SK-N-SH (cell line): ENCODE data around the gene CAMK2B. TPM values are rescaled to one million over a fixed set of nuclear protein-coding genes. Genes with fewer than 3 reads are reported as not detected.
A peak's percentile ranks its signal among the peaks of the same experiment; 100 is the strongest.

ENCODE experiments used
- CTCF ChIA-PET: fragments of 300-600, 350-600 bp; formaldehyde crosslinking; extraction: SDS; loops from one replicate; lab custom pipeline; 2021; lab: Yijun Ruan, JAX
- POLR2A ChIA-PET: fragments of 350-600 bp; sonication (Branson Sonifier 250); formaldehyde crosslinking; extraction: SDS; loops from one replicate; lab custom pipeline; 2020; ENCODE audit warnings: antibody characterized with exemption, inconsistent platforms; lab: Yijun Ruan, JAX
- DNase-seq: peaks from one replicate; pipeline ENCODE4 v3.0.0; 2012
- H2AFZ ChIP-seq: fragments of 200-600 bp; sonication (generic); 2 replicates; pipeline ENCODE4 v1.8.1; 2016; ENCODE audit warnings: antibody characterized with exemption, mild to moderate bottlenecking, low read depth
- H3F3A ChIP-seq: fragments of 200-600 bp; sonication (generic); replicated peaks from 2 replicates; pipeline ENCODE3; 2016; ENCODE audit warnings: antibody characterized with exemption, mild to moderate bottlenecking; ENCODE audit not compliant: insufficient read depth
- H3K27ac ChIP-seq, 2 experiments: fragments of 200-500 bp in 1 of 2; fragments of 200-600 bp in 1 of 2; sonication (Bioruptor generic) in 1 of 2; sonication (generic), shearing (Covaris generic) in 1 of 2; 2 replicates each; pipeline versions ENCODE4 v1.5.1 to v1.6.1; 2014 to 2016; ENCODE audit warnings: low read depth in 2 of 2, inconsistent platforms in 1 of 2, low read length in 1 of 2, mild to moderate bottlenecking in 1 of 2, mixed read lengths in 1 of 2
- H3K27me3 ChIP-seq: fragments of 200-600 bp; sonication (generic), shearing (Covaris generic); 2 replicates; pipeline ENCODE4 v1.6.1; 2016; ENCODE audit warnings: mixed run types; ENCODE audit not compliant: insufficient read depth
- H3K36me3 ChIP-seq, 2 experiments: fragments of 200-500 bp in 1 of 2; fragments of 200-600 bp in 1 of 2; sonication (Bioruptor generic) in 1 of 2; sonication (generic) in 1 of 2; replicated peaks in 1 of 2; 2 replicates each; pipeline versions ENCODE3 to v1.5.1; 2014 to 2016; ENCODE audit warnings: low read length in 1 of 2, mild to moderate bottlenecking in 1 of 2; ENCODE audit not compliant: insufficient read depth in 2 of 2, control insufficient read depth in 1 of 2
- H3K4me1 ChIP-seq, 2 experiments: fragments of 200-500 bp in 1 of 2; fragments of 200-600 bp in 1 of 2; sonication (Bioruptor generic) in 1 of 2; sonication (generic), shearing (Covaris generic) in 1 of 2; 2 replicates each; pipeline versions ENCODE4 v1.5.1 to v1.6.1; 2014 to 2016; ENCODE audit warnings: low read depth in 1 of 2, low read length in 1 of 2, mixed run types in 1 of 2; ENCODE audit not compliant: insufficient read depth in 2 of 2, control insufficient read depth in 1 of 2
- H3K4me2 ChIP-seq: fragments of 200-600 bp; sonication (generic), shearing (Covaris generic); 2 replicates; pipeline ENCODE4 v1.6.1; 2017; ENCODE audit warnings: mixed run types
- H3K4me3 ChIP-seq, 2 experiments: fragments of 200-500 bp in 1 of 2; fragments of 200-600 bp in 1 of 2; sonication (Bioruptor generic) in 1 of 2; sonication (generic), shearing (Covaris generic) in 1 of 2; 2 replicates each; pipeline versions ENCODE4 v1.5.1 to v1.8.1; 2014 to 2016; ENCODE audit warnings: low read depth in 2 of 2, inconsistent platforms in 1 of 2, low read length in 1 of 2, mild to moderate bottlenecking in 1 of 2, mixed read lengths in 1 of 2, moderate library complexity in 1 of 2
- H3K79me2 ChIP-seq: fragments of 200-600 bp; sonication (generic); 2 replicates; pipeline ENCODE4 v1.8.1; 2017; ENCODE audit warnings: mild to moderate bottlenecking; ENCODE audit not compliant: insufficient read depth
- H3K9ac ChIP-seq: fragments of 200-600 bp; sonication (generic); 2 replicates; pipeline ENCODE4 v1.6.1; 2017; ENCODE audit warnings: mixed run types
- H3K9me2 ChIP-seq: fragments of 200-600 bp; sonication (generic); 2 replicates; pipeline ENCODE4 v1.6.1; 2017; ENCODE audit warnings: mixed run types
- H3K9me3 ChIP-seq: fragments of 200-600 bp; sonication (generic); 2 replicates; pipeline ENCODE4 v1.6.1; 2017; ENCODE audit warnings: mixed run types, mild to moderate bottlenecking, moderate library complexity
- H4K20me1 ChIP-seq: fragments of 200-600 bp; sonication (generic); 2 replicates; pipeline ENCODE4 v1.6.1; 2017; ENCODE audit warnings: mild to moderate bottlenecking, mixed run types; ENCODE audit not compliant: insufficient read depth
- CHD2 ChIP-seq: fragments of 150-350 bp; IDR thresholded peaks from 2 replicates; pipeline ENCODE4 v1.6.1; 2018; ENCODE audit warnings: low read length; ENCODE audit not compliant: partially characterized antibody
- CTCF ChIP-seq: fragments of 200-600 bp; sonication (generic); IDR thresholded peaks from 2 replicates; pipeline ENCODE4 v1.6.1; 2017; ENCODE audit warnings: antibody characterized with exemption, mild to moderate bottlenecking, moderate library complexity
- ELF1 ChIP-seq: IDR thresholded peaks from 2 replicates; pipeline ENCODE4 v1.4.0; 2012
- FOXM1 ChIP-seq: IDR thresholded peaks from 2 replicates; pipeline ENCODE4 v1.4.0; 2012; ENCODE audit warnings: low read depth, mild to moderate bottlenecking
- JUND ChIP-seq: IDR thresholded peaks from 2 replicates; pipeline ENCODE4 v1.4.0; 2012
- POLR2AphosphoS5 ChIP-seq: IDR thresholded peaks from 2 replicates; pipeline ENCODE4 v1.6.1; 2012; ENCODE audit warnings: low read depth, low read length
- RFX5 ChIP-seq: IDR thresholded peaks from 2 replicates; pipeline ENCODE4 v1.6.1; 2012; ENCODE audit warnings: mild to moderate bottlenecking, improper control_type of control experiment, low read length
- SIN3A ChIP-seq: IDR thresholded peaks from 2 replicates; pipeline ENCODE4 v1.6.1; 2012; ENCODE audit warnings: low read depth, mild to moderate bottlenecking, low read length, moderate library complexity, borderline replicate concordance
- SMC3 ChIP-seq: IDR thresholded peaks from 2 replicates; pipeline ENCODE4 v1.6.1; 2012; ENCODE audit warnings: low read depth, low read length, improper control_type of control experiment
- TCF12 ChIP-seq: IDR thresholded peaks from 2 replicates; pipeline ENCODE4 v1.4.0; 2012
- USF2 ChIP-seq: fragments of 150-350 bp; IDR thresholded peaks from 2 replicates; pipeline ENCODE4 v1.6.1; 2017; ENCODE audit warnings: antibody characterized with exemption, low read length, low read depth, borderline replicate concordance
- WGBS: methylation state at CpG from one replicate; pipeline ENCODE4 v1.1.6; 2017; ENCODE audit warnings: low lambda C conversion rate; 5-methylcytosine and 5-hydroxymethylcytosine counted together
- polyA plus RNA-seq, 3 experiments: library from polyadenylated mRNA; depleted of rRNA; stranded (reverse); fragments of >200 nt; gene quantifications; 2 replicates each; pipeline ENCODE4 v1.2.3, GENCODE V29; 2012
- TF ChIP-seq, protein P1 (sequence below): fragments of 150-350 bp; IDR thresholded peaks from 2 replicates; pipeline ENCODE4 v1.6.1; 2016; ENCODE audit warnings: mild to moderate bottlenecking, low read depth, low read length

Gene CAMK2B
- polyA plus RNA-seq, 1 of the 3 experiments (the other 2 are of a cell fraction) = 0.20 TPM

GRCh38 chr7:44309271-44310091, 15.9 kb downstream of the CAMK2B start (continued):
- TF ChIP-seq, protein P1, sequence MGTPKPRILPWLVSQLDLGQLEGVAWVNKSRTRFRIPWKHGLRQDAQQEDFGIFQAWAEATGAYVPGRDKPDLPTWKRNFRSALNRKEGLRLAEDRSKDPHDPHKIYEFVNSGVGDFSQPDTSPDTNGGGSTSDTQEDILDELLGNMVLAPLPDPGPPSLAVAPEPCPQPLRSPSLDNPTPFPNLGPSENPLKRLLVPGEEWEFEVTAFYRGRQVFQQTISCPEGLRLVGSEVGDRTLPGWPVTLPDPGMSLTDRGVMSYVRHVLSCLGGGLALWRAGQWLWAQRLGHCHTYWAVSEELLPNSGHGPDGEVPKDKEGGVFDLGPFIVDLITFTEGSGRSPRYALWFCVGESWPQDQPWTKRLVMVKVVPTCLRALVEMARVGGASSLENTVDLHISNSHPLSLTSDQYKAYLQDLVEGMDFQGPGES = no peak

DNA sequence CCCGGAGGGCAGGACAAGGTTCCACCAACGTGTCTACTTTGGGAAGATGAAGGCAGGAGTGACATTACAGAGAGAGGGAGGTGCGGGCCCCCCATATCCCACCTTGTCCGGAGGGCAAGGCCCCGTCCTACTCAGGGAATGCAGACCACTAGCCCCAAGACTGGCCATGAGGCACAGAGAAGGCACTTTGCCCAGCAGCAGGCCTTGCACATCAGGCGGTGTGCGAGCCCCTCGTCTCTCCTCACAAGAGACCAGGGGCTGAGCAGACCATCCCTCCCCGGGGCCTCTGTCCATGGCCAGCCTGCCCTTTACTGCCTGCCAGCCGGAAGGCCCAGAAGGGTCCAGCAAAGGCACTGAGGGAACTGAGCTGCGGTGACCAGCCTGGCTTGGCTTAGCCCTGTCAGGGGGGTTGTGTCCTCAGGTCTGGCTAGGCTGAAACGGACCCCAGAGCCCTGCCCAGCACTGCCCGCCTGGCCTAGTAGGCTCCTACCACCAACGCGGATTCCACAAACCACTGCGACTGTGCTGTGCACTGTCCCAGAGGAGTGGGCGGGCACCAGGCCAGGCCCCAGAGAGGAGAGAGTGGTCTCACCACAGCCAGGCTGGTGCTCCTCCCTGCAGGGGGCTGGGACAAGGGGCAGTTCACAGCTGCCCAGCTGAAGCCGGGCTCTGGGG, 16.7 kb downstream of the CAMK2B start:
- CTCF ChIA-PET = interaction anchor here (0.6 to 2.8 kb wide), 17 partner anchors 12 to 574 kb away, joined by 3 to 57 read pairs (median 5); no protein-coding TSS in a partner anchor
- no peaks in the 10 kb centered on the region for H3K9me3 ChIP-seq
- POLR2A ChIA-PET = no interaction called here
- H3K79me2 ChIP-seq = no peaks in the 10 kb centered on the region
- TF ChIP-seq ELF1 = no peak
- no peak for TF ChIP-seq SIN3A
- TF ChIP-seq RFX5 = no peak
- no peak for TF ChIP-seq TCF12
- TF ChIP-seq, protein P1 = no peak
- TF ChIP-seq CTCF = no peak
- TF ChIP-seq POLR2AphosphoS5 = no peak
- TF ChIP-seq SMC3 = no peak
- no peak for TF ChIP-seq USF2
- no peak for TF ChIP-seq JUND
- TF ChIP-seq CHD2 = no peak
- no peak for TF ChIP-seq FOXM1
- H3K4me1 ChIP-seq = peaks cover 0 to 4% of the 10 kb centered on the region in 2 experiments; a peak in 1 of 4 replicates
- H3K27me3 ChIP-seq = no peaks in the 10 kb centered on the region
- no peak overlapping the region for H3K9ac ChIP-seq
- no peak overlapping the region for H3K4me3 ChIP-seq
- no peaks in the 10 kb centered on the region for H3F3A ChIP-seq
- no peaks in the 10 kb centered on the region for H4K20me1 ChIP-seq
- no peak overlapping the region for H2AFZ ChIP-seq
- H3K4me2 ChIP-seq = no peak overlapping the region
- no peak overlapping the region for H3K27ac ChIP-seq
- DNase-seq = peak; percentile 29
- WGBS = 79% methylated on average over 17 of the region's 18 CpGs
- no peaks in the 10 kb centered on the region for H3K9me2 ChIP-seq
- no peaks in the 10 kb centered on the region for H3K36me3 ChIP-seq
